Measurements from ENCODE around the gene PHYH.
"Not testable (repeated sequence)": the region's sequence is repeated elsewhere in the genome, so short reads cannot be mapped to it uniquely, and the experiment has no call there.

PHYH gene

GRCh38 chr10:13299437-13300287, at the start of gene PHYH:
PHYH (minus strand) TSS chr10:13300064; CDS start chr10:13300042, 22 bp downstream.
- peak; percentile 77 for DNase-seq

DNA sequence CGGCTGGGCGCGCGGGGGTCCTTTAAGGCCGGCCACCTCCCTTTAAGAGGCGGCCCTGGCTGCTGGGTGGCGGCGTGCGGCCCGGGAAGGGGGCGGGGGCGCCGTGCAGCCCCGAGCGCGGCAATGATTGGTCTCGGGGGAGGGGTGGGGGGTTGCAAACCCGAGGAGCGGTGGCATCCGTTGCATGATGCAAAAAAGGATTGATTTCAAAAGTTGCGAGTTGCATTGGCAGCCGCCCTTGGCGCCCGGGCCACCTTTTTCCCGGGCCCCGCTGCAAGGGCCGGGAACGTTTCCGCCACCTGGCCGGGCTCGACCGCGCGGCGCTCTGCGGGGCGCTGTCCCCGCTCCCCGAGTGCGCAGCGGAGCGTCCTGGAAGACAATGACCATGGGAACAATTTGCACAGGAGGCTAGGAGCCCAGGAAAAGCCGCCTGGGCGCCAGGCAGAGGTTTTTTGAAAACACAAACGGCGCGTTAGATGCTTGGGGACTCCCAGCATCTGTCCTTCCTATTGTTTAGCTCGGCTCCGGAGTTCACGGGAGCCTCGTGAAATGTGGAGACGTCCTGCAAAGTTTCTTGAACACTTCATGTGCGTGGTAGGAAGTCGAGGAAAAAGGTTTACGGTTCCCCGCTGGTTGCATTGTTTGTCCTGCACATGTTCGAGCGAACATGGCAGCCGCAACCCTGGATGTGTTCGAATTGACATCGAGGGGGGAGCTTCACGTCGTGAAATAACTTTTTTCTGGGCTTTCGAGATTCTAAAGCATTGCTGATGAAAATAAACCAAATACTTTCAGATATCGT, 48.6 kb upstream of the PHYH start, which contains the start of gene SEPHS1:
Gene SEPHS1, minus strand, starts transcription at position 78 of the 802 bp plus-strand sequence. CDS start 3,343 bp downstream, outside the sequence.
- DNase-seq, result peak; percentile 78

DNA sequence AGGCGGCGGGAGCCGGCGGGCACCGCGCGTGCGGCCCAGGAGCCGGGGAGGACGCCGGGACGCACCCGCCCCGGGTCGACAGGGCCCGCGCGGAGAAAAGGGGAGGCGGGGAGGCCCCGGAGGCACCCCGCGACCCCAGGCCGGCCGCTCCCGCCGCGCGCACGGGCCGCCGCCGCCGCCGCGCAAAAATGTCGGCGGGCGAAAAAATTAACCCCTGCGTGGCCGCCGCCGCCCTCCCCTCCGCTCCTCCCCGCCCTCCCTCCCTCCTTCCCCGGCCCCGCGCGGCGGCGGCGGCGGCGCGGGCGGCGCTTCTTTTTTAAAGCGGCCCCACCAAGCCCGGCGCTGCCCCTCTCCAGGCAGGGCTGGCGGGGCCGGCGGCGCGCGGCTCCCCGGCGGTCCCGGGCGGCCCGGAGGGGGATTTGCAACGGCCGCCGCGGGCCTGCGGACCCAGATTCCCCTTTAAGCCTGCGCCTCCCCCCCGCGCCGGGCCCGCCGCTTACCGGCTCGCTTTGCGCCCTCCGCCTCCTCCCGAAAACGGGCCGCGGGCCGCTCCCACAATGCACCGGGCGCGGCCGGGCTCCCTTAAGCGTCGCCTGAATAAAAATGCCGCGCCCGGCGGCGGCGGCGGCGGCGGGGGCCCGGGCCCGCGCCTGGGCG, 47.8 kb upstream of the PHYH start:
- peak; percentile 78 for DNase-seq

GRCh38 chr10:13347043-13347499, 47.2 kb upstream of the PHYH start:
- no peak for DNase-seq

DNA sequence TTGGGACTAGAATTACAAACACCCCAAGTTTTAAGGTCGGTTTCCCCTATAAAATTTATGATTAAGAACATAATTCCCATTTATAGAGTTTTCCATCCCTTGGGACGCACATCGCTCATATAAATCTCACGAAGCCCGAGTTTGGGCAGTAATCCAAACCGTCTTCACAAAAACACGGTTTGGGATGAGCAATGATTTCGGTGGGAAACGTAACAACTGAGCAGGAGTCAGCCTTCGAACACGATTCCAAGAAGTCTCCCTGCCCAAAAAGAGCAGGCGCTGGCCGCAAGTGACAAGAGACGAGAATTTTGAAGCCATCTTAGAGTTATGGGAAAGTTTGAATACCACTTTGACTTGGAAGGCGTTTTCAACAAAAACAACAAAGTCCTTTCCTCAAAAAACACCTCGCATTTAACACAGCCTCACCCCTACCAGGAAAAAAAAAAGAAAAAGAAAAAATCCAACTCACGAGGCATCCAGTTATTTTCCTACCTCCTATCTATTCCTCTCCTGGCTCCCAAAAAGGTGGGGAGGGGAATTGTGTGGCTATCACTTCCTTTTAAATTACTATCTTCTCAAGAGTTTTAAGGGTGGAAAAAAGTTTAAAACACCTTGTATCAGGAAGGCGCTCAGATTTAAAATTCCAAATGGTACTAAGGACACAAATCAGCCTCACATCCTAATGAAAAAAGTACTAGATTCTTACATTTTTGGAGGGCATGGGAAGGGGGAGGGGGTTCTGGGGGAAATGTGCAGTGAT, 46.6 kb upstream of the PHYH start:
- no peak for DNase-seq

DNA sequence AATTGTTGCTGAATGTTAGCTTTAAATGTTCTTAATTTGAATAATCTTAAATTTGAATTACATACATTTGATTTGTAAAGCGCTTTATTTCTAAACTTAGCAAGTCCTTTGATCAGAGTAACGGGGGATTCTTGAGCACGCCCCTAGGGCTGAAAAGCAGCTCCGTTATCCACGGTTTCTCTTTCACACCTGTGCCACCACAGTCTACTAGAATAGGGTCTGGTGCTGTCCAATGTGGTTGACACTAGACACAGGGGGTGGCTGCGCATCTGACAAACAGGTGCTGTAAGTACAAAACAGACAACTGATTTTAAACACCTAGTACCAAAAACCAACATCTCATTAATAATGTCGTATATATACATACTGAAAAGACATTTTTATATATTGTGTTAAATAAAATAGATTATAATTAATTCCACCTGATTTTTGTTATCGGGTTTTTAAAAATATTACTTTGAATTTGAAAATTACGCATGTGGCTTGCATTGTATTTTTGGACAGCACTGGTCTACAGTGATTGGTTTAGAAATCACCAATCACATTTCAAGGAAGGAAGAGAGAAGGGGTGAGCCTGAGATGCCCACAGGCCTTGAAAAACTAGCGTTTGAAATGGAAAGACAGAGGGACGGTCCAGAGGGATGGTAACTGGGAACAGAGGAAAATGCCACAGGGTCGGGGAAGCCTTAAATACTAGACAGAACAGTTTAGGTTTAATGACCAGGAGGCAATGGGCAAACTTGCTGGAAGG, 40.9 kb upstream of the PHYH start:
- DNase-seq, result no peak

DNA sequence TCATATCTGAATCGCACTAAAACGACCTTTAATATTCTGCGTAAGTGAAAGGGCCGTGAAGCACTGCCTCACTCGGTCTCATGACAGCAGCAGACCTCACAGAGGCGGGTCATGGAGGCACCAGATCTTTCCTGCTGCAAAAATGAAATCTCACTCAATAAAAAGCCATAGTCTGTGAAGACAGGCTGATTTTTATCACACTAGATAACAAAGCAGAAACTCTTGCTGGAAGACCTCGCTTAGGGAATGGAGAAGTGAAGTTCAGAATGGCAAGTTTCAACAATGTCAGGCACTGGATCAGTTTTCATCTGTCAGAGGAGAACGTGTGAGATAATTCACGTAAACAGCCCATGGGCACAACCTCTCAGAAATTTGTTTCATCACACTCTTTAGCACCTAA, 40.2 kb upstream of the PHYH start:
- DNase-seq, result no peak

DNA sequence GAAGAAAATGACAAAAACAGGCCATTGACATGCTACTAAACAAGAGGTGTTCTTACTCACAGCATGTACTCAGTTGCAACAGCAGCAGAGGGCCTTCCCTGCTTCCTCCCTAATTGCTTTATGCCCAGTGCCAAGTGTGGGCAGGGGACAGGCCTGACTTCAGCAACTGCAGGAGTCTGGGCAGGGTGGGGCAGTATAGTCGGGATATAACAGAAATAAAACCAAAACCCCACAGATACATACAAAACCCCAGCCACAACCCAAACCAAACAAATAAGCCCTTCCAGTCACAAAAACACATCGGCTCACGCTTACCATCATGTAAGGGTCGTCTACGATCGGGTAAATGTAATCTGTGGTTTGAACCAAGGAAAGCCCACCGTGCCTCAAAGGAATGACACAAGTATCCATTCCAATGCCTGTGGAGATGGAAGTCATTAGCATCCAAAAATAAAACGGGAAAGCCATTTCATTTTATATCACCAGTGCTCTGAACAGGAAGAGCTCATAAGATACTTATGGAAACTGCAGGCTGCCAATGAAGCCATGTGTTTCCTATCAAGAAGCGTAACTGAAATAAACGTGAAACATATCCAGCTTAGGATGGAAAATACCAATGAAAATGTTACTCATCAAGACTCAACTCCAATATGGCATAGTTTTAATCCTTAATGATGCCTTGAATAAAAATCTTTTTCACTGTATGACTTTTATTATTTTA, 38.7 kb upstream of the PHYH start:
- DNase-seq, result no peak

DNA sequence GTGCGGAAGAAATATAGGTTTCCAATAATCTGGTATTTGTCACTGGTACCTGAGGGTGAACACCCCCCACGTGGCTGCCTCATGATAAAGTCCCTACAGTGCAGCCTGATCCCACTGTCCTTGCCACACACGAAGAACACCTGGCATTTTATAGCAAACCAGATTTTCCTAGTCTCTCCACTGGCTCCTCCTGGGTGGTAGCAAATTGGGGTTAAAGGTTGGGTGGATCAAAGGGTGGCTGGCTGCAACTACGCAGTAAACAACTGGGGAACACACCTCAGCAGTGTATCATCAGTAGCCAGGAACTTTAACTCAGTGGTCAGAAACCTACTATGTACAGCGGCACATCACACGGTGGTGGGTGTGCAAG, 37.9 kb upstream of the PHYH start:
- DNase-seq, result no peak

DNA sequence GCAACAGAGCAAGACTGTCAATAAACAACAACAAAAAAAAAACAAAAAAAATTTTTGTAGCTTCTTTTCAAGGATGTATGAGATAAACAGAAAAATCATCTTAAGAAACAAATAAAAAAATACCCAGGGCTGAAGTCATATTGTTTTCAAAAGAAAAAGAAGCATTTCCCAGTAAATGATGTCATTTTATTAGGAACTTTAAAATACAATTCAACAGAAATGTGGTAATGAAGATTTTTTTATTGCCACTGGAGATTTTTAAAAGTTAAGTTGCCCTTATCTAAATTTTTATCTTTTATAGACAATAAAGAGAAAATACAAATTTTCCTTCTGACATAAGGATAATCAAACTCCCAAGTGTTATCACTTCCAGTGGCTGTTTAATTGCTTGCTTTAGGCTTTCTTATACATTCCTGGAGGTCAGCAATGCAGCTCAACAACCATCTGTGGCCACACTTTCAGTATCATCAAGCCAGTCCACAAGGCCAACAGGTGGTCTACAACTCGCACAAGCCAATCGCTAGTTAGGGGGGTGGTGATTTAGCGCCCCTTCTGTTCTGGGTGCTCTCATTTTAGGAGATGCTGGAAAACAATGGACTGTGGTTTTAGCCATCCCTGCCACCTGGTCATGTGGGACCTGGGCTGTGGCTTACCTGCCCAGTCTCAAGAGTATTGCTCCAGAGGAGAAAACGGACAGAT, 37.4 kb upstream of the PHYH start:
- no peak for DNase-seq

DNA sequence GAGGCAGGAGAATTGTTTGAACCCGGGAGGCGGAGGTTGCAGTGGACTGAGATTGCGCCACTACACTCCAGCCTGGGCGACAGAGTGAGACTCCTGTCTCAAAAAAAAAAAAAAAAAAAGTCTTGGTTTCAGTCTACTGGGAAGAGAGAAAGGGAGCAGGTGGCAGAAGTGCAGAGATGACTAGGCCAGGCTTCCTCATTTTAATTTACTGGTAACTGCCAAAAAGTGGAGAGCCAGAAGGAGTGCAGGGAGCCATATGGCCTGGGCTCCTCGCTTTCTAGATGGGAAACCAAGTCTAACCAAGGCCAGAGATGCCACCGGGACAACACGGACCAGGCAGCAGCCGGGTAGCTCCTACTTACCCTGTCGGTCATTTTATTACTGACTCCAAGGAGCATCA, 36.0 kb upstream of the PHYH start:
- DNase-seq, result no peak

- DNase-seq, result no peak
These were observed 34.7 kb upstream of the PHYH start for GRCh38 chr10:13334556-13334955.

DNA sequence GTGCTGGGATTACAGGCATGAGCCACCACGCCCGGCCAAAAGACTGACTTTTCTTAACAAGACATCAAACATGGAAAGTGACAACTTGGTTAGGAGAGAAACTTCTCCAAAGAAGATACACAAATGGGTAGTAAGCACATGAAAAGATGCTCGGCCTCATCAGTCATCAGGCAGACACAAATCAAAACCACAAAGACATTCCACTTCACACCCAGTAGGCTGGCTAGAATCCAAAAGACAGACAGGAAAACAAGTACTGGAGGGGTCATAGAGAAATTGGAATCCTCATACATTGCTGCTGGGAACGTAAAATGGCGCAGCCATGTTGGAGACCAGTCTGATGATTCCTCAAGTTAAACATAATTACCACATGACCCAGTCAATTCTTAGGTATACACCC, 31.8 kb upstream of the PHYH start:
- DNase-seq, result no peak

DNA sequence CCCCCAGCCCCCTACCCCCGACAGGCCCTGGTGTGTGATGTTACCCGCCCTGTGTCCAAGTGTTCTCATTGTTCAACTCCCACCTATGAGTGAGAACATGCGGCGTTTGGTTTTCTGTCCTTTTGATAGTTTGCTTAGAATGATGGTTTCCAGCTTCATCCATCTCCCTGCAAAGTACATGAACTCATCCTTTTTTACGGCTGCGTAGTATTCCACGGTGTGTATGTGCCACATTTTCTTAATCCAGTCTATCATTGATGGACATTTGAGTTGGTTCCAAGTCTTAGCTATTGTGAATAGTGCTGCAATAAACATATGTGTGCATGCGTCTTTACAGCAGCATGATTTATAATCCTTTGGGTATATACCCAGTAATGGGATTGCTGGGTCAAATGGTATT, 31.1 kb upstream of the PHYH start:
- not testable (repeated sequence) for DNase-seq

- DNase-seq, result no peak
These were observed 29.7 kb upstream of the PHYH start for GRCh38 chr10:13329565-13329964.

DNA sequence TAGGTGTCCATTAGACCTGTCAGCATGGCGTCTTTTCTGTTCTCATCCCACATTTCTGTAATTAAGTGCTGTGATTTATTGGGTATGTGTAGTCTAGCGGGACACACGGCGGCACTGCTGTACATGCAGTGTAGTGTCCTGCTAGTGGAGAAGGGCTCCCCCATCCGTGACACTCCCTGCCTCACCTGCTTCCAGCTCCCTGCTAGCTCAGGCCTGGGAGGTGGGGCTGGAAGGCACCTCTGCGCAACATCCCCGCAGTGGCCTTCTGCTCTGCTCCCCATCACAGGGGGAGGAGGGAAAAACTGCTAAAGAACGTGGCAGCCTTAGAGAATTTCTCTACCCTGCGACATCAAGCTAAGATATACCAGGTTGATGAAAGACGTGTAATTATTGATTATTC, 28.7 kb upstream of the PHYH start:
- DNase-seq, result no peak

DNA sequence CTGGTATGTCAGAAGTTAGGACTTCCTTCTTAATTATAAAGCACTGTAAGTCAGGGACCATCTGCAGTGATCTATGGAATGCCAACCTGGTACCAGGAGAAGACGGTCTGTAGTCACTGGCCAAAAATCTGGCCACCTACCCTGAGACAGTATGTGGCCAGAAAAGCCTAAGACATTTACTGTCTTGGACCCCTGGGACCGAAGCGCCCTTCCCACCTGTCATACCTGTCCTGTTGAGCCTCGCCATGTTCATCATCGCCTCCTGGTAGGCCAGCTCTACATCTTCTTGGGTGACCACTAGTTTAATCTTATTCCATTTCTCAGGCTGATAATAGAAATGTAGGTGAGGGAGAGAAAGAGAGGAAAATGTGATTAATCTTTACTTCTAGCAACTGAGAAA, 28.3 kb upstream of the PHYH start:
- DNase-seq, result no peak

- no peak for DNase-seq
These were observed 27.7 kb upstream of the PHYH start for GRCh38 chr10:13327534-13327933.

DNA sequence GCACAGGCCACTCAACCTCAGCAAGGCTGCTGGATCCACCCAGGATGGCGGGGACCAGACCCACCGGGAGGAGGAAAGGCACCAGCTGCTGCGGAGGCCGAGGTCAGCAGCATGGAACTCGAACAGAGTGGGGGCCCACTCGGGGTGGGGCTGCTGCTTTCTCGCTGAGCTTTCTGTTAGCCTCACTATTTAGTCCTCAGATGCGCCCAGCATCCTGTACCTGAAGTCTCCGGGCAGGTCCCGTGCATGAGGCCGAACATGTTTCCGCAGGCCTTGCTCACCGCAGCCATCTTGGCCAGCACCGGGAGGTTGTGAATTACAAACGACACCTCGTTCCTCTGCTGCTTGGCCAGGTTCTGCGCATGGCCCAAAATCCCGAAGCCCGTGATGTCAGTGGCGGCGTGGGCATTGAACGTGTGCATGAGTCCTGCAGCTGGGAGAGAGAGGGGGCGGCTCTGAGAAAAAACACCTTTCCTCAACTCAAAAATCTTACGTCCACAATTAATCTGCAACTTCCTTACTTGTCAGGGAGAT, 22.8 kb upstream of the PHYH start:
- no peak for DNase-seq

- DNase-seq, result no peak
These were observed 21.7 kb upstream of the PHYH start for GRCh38 chr10:13321576-13321975.
